Measurements from ENCODE around the gene NT5DC1. TPM values are rescaled to one million over a fixed set of nuclear protein-coding genes. Genes with fewer than 3 reads are reported as not detected.

NT5DC1 gene
- total RNA-seq, 2 experiments from 2014 or later, result 26.4 to 43.7 TPM

DNA sequence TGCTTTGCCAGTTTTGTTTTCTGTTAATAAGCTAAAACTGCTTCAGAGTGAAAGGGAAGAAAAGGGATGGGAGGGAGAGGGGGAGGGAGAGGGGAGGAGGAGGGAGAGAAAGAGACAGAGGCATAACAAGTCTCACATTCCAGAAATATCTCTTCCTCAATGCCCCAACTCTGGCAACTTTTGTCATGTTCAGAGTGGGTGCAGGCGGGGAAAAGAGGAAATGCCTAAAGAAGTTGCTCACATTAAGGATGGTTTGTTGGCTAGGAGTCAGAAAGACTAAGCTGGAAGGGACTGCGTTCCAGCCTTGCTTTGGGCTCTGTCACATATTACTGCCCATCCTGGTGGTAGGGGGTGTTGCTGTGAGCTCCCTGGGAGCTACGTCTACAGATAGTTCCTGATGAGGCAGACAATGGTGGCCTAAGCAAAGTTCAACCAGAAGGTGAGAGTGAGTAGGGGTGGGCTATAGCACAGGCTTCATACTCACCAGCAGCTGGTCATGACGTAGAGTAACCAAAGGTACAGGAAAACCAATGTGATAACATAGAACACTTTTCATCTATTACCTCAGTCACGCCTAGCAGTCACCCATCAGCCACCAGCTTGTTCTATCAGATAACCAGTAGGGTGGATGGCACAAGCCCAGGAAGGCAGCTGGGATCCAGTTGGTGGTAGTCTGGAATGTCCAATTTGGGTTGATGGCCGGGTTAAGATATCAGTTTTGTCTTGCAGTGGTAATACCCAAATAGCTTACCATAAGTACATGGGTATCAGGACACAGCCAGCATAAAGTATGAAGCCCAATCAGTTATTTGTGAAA is 151.1 kb downstream of the NT5DC1 start:
- Mint-ChIP-seq H3K27ac (no peak overlapping the region), H3K27me3 (no peaks in the 10 kb centered on the region), H3K9me3 (ENCODE audit: low read depth) (no peaks in the 10 kb centered on the region), H3K4me3 (peak overlapping the region; percentile 49), H3K36me3 (peaks cover 10% of the 10 kb centered on the region), H3K4me1 (peaks cover 31% of the 10 kb centered on the region)
- no peak for ATAC-seq
- CTCF ChIA-PET, result interaction anchor here (1.2 to 1.9 kb wide), 3 partner anchors 28 to 283 kb away, joined by 3 to 6 read pairs (median 4); partner anchors contain the start of gene TSPYL1
- DNase-seq, result no peak

DNA sequence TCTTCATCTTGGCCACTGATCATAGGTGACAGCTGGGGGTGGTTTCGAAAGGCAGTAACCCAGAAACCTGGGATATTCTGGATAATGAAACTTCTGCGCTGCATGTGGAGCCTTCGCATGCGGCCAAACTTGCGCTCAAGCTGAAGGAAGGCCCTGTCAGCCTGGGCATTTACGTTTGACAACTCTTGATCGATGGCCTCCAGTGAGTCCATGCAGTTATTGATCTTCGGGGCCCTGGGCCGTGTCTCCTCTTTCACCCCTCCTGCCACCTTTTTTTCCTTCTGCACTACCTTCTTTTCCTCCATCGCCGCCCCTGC is 152.5 kb downstream of the NT5DC1 start:
- H3K27ac Mint-ChIP-seq, result no peak overlapping the region
- CTCF ChIA-PET, result interaction anchor here (1.0 to 2.5 kb wide), 6 partner anchors 15 to 318 kb away, joined by 3 to 12 read pairs (median 4); partner anchors contain the start of genes RWDD1 and TSPYL1
- ATAC-seq, result no peak

DNA sequence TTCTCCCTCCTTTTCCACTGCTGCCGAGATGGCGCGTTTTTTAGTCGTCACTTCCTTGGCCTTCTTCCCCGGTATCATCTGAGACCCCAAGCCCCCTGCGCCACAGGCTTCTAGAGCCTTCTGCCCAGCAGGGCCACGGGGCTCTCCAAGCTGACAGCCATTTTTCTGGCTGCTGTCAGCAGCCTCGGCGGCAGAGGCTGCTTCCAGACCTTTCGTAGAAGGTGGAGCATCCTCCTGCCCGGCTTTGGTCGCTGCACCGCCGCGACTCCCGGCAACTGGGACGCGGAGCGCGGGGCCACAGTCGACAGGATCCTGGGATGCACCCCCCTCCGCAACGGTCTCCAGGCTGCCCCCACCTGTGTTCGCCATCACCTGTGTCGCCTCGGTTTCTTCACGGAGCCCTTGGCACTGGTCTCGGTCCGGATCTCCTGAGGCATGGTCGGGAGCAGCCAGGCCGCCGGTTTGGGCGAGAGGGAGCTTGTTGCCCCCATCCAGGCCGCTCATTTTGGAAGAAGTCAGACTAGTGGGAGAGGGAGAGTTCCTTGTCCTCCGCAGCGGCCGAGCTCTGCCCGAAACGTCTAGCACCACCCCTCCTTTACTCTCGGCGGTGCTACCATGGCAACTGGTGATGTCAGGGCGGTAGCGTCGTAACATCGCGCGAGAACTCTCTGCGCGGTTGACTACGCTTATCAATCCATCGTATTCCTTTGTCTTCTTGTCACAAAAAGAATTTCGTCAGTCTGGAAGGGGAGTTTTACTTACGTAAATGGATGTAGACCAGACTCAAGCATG is 153.0 kb downstream of the NT5DC1 start, which contains the start of gene TSPYL4:
TSPYL4 (minus strand) TSS at position 571 of the 792 bp plus-strand sequence; CDS start at position 504, 67 bp downstream.
- no peak within 1 kb of the TSS for H3K4me3 Mint-ChIP-seq
- H3K27ac Mint-ChIP-seq, result no peak within 1 kb of the TSS
- H3K4me1 Mint-ChIP-seq, result peaks cover 31% of the 10 kb centered on the region
- CTCF ChIA-PET, result interaction anchor here (1.0 to 2.5 kb wide), 9 partner anchors 10 to 318 kb away, joined by 3 to 12 read pairs (median 3); partner anchors contain the start of genes RWDD1 and TSPYL1
- peaks cover 10% of the 10 kb centered on the region for H3K36me3 Mint-ChIP-seq
- ATAC-seq (peak; percentile 96), DNase-seq (peak; percentile 95)
- no peaks in the 10 kb centered on the region for H3K27me3 Mint-ChIP-seq
- no peaks in the 10 kb centered on the region for H3K9me3 Mint-ChIP-seq (ENCODE audit: low read depth)

More for the DNA sequence above, 152.5 kb downstream of the NT5DC1 start:
- no peak for DNase-seq
- H3K27me3 Mint-ChIP-seq, result no peaks in the 10 kb centered on the region
- no peak overlapping the region for H3K4me3 Mint-ChIP-seq
- peaks cover 31% of the 10 kb centered on the region for H3K4me1 Mint-ChIP-seq
- H3K9me3 Mint-ChIP-seq (ENCODE audit: low read depth), result no peaks in the 10 kb centered on the region
- H3K36me3 Mint-ChIP-seq, result peaks cover 10% of the 10 kb centered on the region

DNA sequence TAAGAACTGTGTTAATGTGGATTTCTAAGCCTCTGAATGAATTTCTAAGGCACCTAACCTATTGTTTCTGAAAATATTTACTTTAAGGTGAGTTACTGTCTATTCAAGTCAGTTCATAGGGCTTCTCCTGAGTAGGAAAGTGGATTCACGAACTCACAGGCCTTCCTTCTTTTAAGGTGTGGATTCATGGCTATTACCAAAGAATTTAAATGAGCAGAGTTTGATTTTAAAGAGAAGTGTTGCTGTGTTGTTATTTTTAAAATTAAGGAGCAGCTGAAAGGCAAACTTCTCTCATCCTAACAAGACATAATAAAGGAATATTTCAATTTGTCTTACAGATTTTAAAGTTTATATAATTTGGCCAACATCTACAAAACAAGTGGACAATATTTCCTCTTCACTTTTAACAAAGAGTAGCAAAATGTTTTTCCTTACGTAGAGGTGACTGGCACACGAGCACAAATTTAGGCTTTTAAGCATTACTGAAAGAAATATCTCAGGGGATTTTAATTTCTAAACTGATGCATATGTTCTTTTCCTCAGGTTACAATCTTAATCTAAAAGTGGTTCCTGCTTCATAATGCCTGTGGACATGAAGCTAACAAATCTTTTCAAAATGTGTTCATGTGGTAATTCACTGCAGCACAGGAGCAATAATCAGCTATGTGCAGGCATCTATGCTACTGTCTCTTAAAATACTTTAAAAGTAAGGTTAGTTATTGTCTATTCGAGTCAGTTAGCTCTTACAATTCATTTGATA is 153.8 kb downstream of the NT5DC1 start:
- CTCF ChIA-PET, result interaction anchor here (1.0 to 2.5 kb wide), 6 partner anchors 9 to 307 kb away, joined by 3 to 12 read pairs (median 3); no protein-coding TSS in a partner anchor
- DNase-seq (no peak), ATAC-seq (peak; percentile 24)
- Mint-ChIP-seq H3K27me3 (no peaks in the 10 kb centered on the region), H3K4me3 (no peak overlapping the region), H3K36me3 (peaks cover 10% of the 10 kb centered on the region), H3K4me1 (peaks cover 27% of the 10 kb centered on the region), H3K9me3 (ENCODE audit: low read depth) (no peaks in the 10 kb centered on the region), H3K27ac (no peak overlapping the region)

DNA sequence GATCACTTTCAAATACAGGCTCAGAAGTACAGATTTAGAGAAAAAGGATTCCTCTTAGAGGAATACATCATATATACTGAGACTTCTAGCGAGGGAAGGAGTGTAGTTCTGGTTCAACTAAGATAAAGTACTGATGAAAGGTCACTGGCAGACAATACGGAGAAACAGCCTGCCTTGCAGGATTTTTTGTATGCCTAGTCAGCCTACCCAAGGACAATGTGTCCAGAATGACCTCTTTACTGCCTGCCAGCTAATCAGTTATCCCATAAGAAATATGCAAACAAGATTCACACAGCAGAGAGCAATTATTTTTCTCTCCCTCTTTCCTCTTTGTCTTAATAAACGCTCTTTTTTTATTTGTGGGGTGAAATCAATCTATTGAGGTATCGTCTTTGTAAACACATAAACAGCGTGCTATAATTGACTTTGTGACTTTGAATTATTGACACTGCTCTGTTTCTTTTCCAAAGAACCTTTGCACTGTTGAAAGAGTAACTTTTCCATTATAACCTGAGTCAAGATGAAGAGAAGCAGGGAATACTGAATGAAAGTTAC is 154.7 kb downstream of the NT5DC1 start:
- H3K4me1 Mint-ChIP-seq, result peaks cover 22% of the 10 kb centered on the region
- H3K27me3 Mint-ChIP-seq, result no peaks in the 10 kb centered on the region
- H3K4me3 Mint-ChIP-seq, result no peak overlapping the region
- H3K36me3 Mint-ChIP-seq, result peaks cover 14% of the 10 kb centered on the region
- H3K9me3 Mint-ChIP-seq (ENCODE audit: low read depth), result no peaks in the 10 kb centered on the region
- CTCF ChIA-PET, result interaction anchor here (1.4 to 2.1 kb wide), 2 partner anchors 32 to 277 kb away, joined by 3 to 5 read pairs; no protein-coding TSS in a partner anchor
- H3K27ac Mint-ChIP-seq, result no peak overlapping the region
- no peak for ATAC-seq
- DNase-seq, result no peak

DNA sequence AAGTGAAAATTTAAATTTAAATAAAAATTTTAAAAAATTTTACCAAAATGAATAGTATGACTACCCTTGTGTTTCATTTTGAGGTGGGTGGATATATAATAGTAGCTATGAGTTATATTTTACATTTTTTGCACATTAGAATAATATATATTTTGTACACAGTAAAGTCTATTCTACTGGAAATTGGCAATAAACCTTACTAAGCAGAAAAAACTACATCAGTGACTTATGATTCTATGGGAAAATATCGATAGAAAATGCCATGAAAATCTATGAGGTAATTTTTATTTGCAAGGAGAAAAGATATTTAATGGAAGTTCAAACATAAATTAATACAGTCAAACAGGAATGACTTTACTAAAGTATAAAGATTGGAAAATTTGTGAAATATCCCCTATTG is 156.0 kb downstream of the NT5DC1 start:
- H3K4me1 Mint-ChIP-seq, result peaks cover 9% of the 10 kb centered on the region
- ATAC-seq, result no peak
- no peak overlapping the region for H3K27ac Mint-ChIP-seq
- no peaks in the 10 kb centered on the region for H3K9me3 Mint-ChIP-seq (ENCODE audit: low read depth)
- no peak for DNase-seq
- H3K27me3 Mint-ChIP-seq, result no peaks in the 10 kb centered on the region
- H3K4me3 Mint-ChIP-seq, result no peak overlapping the region
- H3K36me3 Mint-ChIP-seq, result peaks cover 21% of the 10 kb centered on the region
- CTCF ChIA-PET, result interaction anchor here (1.4 kb wide), 1 partner anchor 31 kb away, joined by 3 read pairs; no protein-coding TSS in a partner anchor

DNA sequence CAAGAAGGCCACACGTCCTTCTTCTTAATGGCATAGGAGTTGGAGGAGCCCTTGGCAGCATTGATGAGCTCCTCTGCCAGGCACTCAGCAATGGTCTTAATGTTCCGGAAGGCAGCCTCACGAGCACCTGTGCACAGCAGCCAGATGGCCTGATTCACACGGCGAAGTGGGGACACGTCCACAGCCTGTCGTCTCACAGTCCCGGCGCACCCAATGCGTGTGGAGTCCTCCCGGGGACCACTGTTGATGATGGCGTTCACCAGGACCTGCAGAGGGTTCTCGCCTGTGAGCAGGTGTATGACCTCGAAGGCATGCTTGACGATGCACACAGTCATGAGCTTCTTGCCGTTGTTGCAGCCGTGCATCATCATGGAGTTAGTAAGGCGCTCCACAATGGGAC is 157.9 kb downstream of the NT5DC1 start:
- peaks cover 30% of the 10 kb centered on the region for H3K36me3 Mint-ChIP-seq
- DNase-seq (no peak), ATAC-seq (no peak)
- CTCF ChIA-PET, result interaction anchor here (0.5 kb wide), 1 partner anchor 356 kb away, joined by 3 read pairs; no protein-coding TSS in a partner anchor
- H3K9me3 Mint-ChIP-seq (ENCODE audit: low read depth), result peaks cover 4% of the 10 kb centered on the region
- H3K4me1 Mint-ChIP-seq, result no peaks in the 10 kb centered on the region
- H3K27ac Mint-ChIP-seq, result no peak overlapping the region
- no peak overlapping the region for H3K4me3 Mint-ChIP-seq
- no peaks in the 10 kb centered on the region for H3K27me3 Mint-ChIP-seq

DNA sequence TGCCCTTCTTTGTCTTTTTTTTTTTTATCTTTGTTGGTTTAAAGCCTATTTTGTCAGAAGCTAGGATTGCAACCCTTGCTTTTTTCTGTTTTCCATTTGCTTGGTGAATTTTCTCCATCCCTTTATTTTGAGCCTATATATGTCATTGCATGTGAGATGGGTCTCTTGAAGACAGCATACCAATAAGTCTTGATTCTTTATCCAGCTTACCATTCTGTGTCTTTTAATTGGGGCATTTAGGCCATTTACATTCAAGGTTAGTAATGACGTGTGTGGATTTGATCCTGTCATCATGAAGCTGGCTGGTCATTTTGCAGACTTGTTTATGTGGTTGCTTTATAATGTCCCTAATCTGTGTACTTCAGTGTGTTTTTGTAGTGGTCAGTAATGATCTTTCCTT is 162.7 kb downstream of the NT5DC1 start:
- Mint-ChIP-seq H3K27ac (no peak overlapping the region), H3K36me3 (peaks cover 50% of the 10 kb centered on the region), H3K4me1 (no peaks in the 10 kb centered on the region), H3K9me3 (ENCODE audit: low read depth) (peaks cover 11% of the 10 kb centered on the region), H3K27me3 (no peaks in the 10 kb centered on the region), H3K4me3 (no peak overlapping the region)
- no peak for DNase-seq
- CTCF ChIA-PET, result interaction anchor here (1.0 kb wide), 1 partner anchor 9 kb away, joined by 3 read pairs; the partner anchor contains the start of gene TSPYL4
- ATAC-seq, result no peak

DNA sequence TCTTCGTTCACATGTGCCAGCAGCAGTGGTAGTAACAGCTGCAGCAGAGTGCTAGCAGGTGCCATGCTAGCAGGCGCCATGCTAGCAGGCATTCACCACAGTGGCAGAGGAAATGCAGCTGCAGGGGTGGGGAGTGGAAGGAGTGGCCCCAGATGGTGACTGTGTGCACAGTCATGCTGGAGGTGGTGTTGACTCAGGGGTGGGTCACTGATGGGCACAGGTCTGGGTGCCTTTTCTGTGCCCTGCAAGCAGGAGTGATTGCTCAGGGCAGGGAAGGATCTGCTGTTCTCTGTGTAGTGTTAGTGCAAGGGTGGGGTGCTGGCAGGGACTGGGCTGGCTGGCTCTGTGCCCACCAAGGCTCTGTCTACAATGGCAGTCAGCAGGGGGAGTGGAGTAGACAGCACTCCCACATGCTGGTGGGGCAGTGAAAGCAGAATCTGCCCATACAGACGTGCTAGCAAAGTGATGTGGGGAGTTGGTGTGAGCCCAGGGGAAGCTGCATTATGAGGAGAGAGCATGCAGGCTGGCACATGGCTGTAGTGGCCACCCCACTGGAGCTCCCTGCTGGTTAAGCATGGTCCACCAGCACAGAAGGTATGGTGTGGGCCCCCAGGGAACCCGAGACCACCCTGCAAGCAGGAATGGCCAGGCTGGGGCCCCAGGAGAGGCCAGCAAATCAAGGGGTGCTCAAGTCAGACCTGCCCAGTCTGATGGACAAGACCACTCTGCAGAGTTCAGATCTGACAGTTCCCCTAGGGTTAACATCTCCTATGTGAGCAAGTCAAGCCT is 164.6 kb downstream of the NT5DC1 start:
- Mint-ChIP-seq H3K4me3 (no peak overlapping the region), H3K27me3 (no peaks in the 10 kb centered on the region), H3K4me1 (peaks cover 5% of the 10 kb centered on the region), H3K36me3 (peaks cover 46% of the 10 kb centered on the region), H3K9me3 (ENCODE audit: low read depth) (peaks cover 11% of the 10 kb centered on the region), H3K27ac (no peak overlapping the region)
- DNase-seq (no peak), ATAC-seq (no peak)
- CTCF ChIA-PET, result interaction anchor here (0.6 kb wide), 1 partner anchor 16 kb away, joined by 3 read pairs; no protein-coding TSS in a partner anchor

DNA sequence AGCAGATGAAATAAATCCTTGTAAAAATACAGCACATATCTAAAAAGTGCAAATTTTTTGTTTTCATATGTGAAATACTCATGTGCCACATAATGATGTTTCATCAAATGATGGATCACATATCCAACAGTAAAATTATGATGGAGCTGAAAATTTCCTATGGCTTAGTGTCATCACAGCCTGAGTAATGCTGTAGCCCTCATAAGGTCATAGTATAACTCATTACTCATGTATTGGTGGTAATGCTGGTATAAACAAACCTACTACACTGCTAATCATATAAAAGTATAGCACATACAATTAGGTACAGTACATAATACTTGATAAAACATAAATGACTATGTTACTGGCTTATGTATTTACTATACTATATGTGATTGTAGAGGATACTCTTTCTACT is 166.2 kb downstream of the NT5DC1 start:
- ATAC-seq (no peak), DNase-seq (no peak)
- Mint-ChIP-seq H3K4me1 (peaks cover 5% of the 10 kb centered on the region), H3K4me3 (no peak overlapping the region), H3K27me3 (no peaks in the 10 kb centered on the region), H3K9me3 (ENCODE audit: low read depth) (peaks cover 11% of the 10 kb centered on the region), H3K36me3 (peaks cover 36% of the 10 kb centered on the region), H3K27ac (no peak overlapping the region)
- CTCF ChIA-PET, result interaction anchor here (1.0 to 3.3 kb wide), 4 partner anchors 13 to 294 kb away, joined by 3 to 14 read pairs (median 13); partner anchors contain the start of gene TSPYL4

DNA sequence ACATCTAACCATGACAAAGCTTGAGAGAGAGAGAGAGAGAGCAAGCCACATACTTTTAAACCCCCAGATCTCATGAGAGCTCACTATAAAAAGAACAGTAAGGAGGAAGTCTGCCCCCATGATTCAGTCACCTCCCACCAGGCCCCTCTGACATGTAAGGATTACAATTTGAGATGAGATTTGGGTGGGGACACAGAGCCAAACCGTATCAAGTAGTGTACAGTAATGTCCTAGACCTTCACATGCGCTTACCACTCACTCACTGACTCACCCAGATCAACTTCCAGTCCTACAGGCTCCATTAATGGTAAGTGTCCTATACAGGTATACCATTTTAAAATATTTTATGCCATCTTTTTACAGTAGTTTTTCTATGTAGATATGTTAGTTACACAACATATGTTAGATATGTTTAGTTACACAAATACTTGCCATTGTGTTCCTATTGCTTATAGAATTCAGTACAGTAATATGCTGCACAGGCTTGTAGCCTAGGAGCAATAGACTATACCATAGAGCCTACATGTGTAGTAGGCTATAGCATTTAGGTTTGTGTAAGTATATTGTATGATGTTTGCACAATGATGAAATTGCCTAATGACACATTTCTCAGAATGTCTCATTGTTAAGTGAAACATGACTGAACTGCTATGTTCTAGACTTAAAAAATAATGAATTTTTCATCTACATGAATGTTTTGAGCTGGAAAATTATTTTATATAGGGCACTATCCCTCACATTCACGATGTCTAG is 167.4 kb downstream of the NT5DC1 start:
- H3K4me3 Mint-ChIP-seq, result no peak overlapping the region
- peaks cover 8% of the 10 kb centered on the region for H3K9me3 Mint-ChIP-seq (ENCODE audit: low read depth)
- peaks cover 25% of the 10 kb centered on the region for H3K36me3 Mint-ChIP-seq
- no peaks in the 10 kb centered on the region for H3K27me3 Mint-ChIP-seq
- ATAC-seq, result no peak
- no peak for DNase-seq
- H3K4me1 Mint-ChIP-seq, result peaks cover 7% of the 10 kb centered on the region
- H3K27ac Mint-ChIP-seq, result no peak overlapping the region
- CTCF ChIA-PET, result interaction anchor here (0.6 to 3.3 kb wide), 15 partner anchors 8 to 303 kb away, joined by 3 to 14 read pairs (median 5); partner anchors contain the start of genes CALHM4, RWDD1, TSPYL1 and TSPYL4

All from activated CD8-positive, alpha-beta memory T cell treated with anti-CD3 and anti-CD28 coated beads, Interleukin-2, amount 10 ng/mL, durations not matched to agents 7 days and 5 days (primary cell).